T-cell (primary cell): Measurements from ENCODE around the gene USP14. TPM values are rescaled to one million over a fixed set of nuclear protein-coding genes. Genes with fewer than 3 reads are reported as not detected.
"Not testable (repeated sequence)": the region's sequence is repeated elsewhere in the genome, so short reads cannot be mapped to it uniquely, and the experiment has no call there.

Experiments
- ATAC-seq, 4 experiments: fragments of 200-7000 bp in 3 of 4; fragments of 150-1000 bp in 1 of 4; cut with Tn5 transposase; replicated peaks in 1 of 4; 1 replicate in 3 of 4; 2 replicates in 1 of 4; pipeline ENCODE4 v1.10.0; 2021; ENCODE audit warnings: moderate library complexity in 3 of 4, mild to moderate bottlenecking in 2 of 4, moderate number of reproducible peaks in 1 of 4
- CTCF ChIA-PET, 2 donors: fragments of 300-600 bp; sonication (Branson Sonifier 250); formaldehyde crosslinking; loops; one replicate each; lab custom pipeline; 2022; ENCODE audit warnings: antibody characterized with exemption in 2 of 2; lab: Charles Lee
- POLR2A ChIA-PET, 2 donors: fragments of 300-600 bp; sonication (Branson Sonifier 250); formaldehyde crosslinking; loops; one replicate each; lab custom pipeline; 2022; ENCODE audit warnings: antibody characterized with exemption in 2 of 2; lab: Charles Lee
- DNase-seq, 35 experiments: peaks; one replicate each; pipeline versions ENCODE4 v3.0.0 to v3.0.0-alpha.2; 2013 to 2023
- H3K27ac ChIP-seq: one replicate; pipeline ENCODE4 v1.5.1; 2013; ENCODE audit warnings: low read length
- H3K27me3 ChIP-seq, 2 experiments: replicated peaks in 1 of 2; 1 replicate in 1 of 2; 2 replicates in 1 of 2; pipeline versions ENCODE4 v1.6.1 to v1.7.0; 2013; ENCODE audit warnings: low read length in 1 of 2, mixed read lengths in 1 of 2; ENCODE audit not compliant: control insufficient read depth in 2 of 2, insufficient read depth in 2 of 2; ENCODE audit errors: extremely low read depth in 1 of 2
- H3K36me3 ChIP-seq, 2 donors: 1 replicate in 1 of 2; 2 replicates in 1 of 2; pipeline versions ENCODE4 v1.6.1 to v1.7.0; 2013; ENCODE audit warnings: low read length in 1 of 2; ENCODE audit not compliant: control insufficient read depth in 2 of 2, insufficient read depth in 1 of 2; ENCODE audit errors: extremely low read depth in 1 of 2
- H3K4me1 ChIP-seq, 2 experiments: 1 replicate in 1 of 2; 2 replicates in 1 of 2; pipeline versions ENCODE4 v1.6.1 to v1.7.0; 2013; ENCODE audit warnings: low read length in 2 of 2, mixed read lengths in 1 of 2; ENCODE audit not compliant: insufficient read depth in 2 of 2, control insufficient read depth in 1 of 2; ENCODE audit errors: extremely low read depth in 1 of 2
- H3K4me3 ChIP-seq, 2 donors: 1 replicate in 1 of 2; 2 replicates in 1 of 2; pipeline versions ENCODE4 v1.5.1 to v1.7.0; 2013; ENCODE audit warnings: mild to moderate bottlenecking in 2 of 2, low read length in 1 of 2, moderate library complexity in 1 of 2; ENCODE audit not compliant: control insufficient read depth in 1 of 2; ENCODE audit errors: extremely low read depth in 1 of 2
- H3K9me3 ChIP-seq: 2 replicates; pipeline ENCODE4 v1.7.0; 2013
- H3K27ac Mint-ChIP-seq, 2 donors: one replicate each; pipeline ENCODE4 v1.8.0; 2020 to 2021; ENCODE audit warnings: mild to moderate bottlenecking in 2 of 2, mixed read lengths in 2 of 2
- H3K27me3 Mint-ChIP-seq, 2 donors: one replicate each; pipeline ENCODE4 v1.8.0; 2021 to 2022; ENCODE audit warnings: mixed read lengths in 2 of 2
- H3K36me3 Mint-ChIP-seq: one replicate; pipeline ENCODE4 v1.8.0; 2021; ENCODE audit warnings: mixed read lengths
- H3K4me1 Mint-ChIP-seq, 3 donors: one replicate each; pipeline ENCODE4 v1.8.0; 2020 to 2022; ENCODE audit warnings: mixed read lengths in 3 of 3, mild to moderate bottlenecking in 1 of 3
- H3K4me3 Mint-ChIP-seq, 3 donors: one replicate each; pipeline ENCODE4 v1.8.0; 2020 to 2022; ENCODE audit warnings: mild to moderate bottlenecking in 3 of 3, mixed read lengths in 3 of 3, moderate library complexity in 3 of 3
- H3K9me3 Mint-ChIP-seq, 3 donors: one replicate each; pipeline ENCODE4 v1.8.0; 2020 to 2022; ENCODE audit warnings: mixed read lengths in 3 of 3
- WGBS: methylation state at CpG from one replicate; pipeline ENCODE4 v1.1.5; 2013; ENCODE audit warnings: missing lambda C conversion rate; ENCODE audit not compliant: insufficient coverage; 5-methylcytosine and 5-hydroxymethylcytosine counted together
- total RNA-seq, 35 experiments: library from RNA in 6 of 35; stranded (reverse) in 6 of 35; fragments of 120-200 nt in 1 of 35; gene quantifications; one replicate each; pipeline versions ENCODE4 v1.2.1 to v1.2.4 and lab custom pipeline; 2013 to 2026

The USP14 gene
- total RNA-seq, 5 donors from 2014 or later (not counting 1 experiment from before 2014, with no cell fraction given), result 36.8 to 48.0 (median 38.0) TPM

DNA sequence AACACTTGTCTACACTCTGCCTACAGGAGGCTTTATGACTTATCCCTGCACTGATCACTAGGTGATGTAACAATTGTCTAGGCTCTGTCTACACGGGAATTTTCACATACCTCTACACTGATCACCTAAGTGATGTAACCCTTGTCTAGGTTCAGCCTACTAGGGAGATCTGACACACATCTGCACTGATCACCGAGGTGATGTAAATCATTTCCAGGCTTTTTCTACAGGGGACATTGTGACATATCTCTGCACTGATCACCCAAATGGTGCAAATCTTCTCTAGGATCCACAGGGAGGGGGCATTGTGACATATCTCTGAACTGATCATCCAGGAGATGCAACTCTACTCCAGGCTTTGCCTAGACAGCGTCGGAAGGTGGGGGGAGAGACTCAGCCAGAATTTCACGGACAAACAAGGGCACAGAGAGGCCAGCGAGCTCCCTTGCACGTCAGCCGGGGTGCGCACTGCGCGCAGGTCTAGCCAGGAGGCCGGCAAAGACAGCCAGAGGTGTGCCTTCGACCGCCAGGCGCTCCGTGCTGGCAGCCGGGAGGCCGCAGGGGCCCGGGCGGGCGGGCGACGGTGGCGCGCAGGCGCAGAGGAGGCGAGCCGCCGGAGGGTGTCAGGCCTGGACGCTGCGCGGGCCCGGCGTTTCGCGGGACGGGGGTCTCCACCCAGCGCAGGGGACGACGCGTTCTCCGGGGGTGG is 46.9 kb upstream of the USP14 start:
- POLR2A ChIA-PET, result no interaction called here
- H3K4me1 ChIP-seq, result peaks cover 0 to 4% of the 10 kb centered on the region in 2 experiments
- CTCF ChIA-PET, result no interaction called here
- H3K4me1 Mint-ChIP-seq, result peaks cover 10% of the 10 kb centered on the region in 3 donors
- peak overlapping the region; percentile 86 to 88 for H3K27ac Mint-ChIP-seq
- H3K9me3 Mint-ChIP-seq, result peaks cover 24 to 32% (median 25%) of the 10 kb centered on the region in 3 donors
- H3K27me3 Mint-ChIP-seq, result peaks cover 0 to 8% of the 10 kb centered on the region in 2 donors
- DNase-seq (peak in 34 of 35 experiments; percentile 21 to 80 (median 60)), ATAC-seq (peak; percentile 21 to 77 (median 62))
- peak overlapping the region; percentile 35 to 45 for H3K4me3 ChIP-seq
- peak overlapping the region; percentile 79 for H3K27ac ChIP-seq
- H3K9me3 ChIP-seq, result peaks cover 2% of the 10 kb centered on the region
- peaks cover 3% of the 10 kb centered on the region for H3K36me3 Mint-ChIP-seq
- H3K36me3 ChIP-seq, result no peaks in the 10 kb centered on the region
- WGBS, result 9% methylated on average over 17 of the region's 42 CpGs
- no peaks in the 10 kb centered on the region for H3K27me3 ChIP-seq
- peak overlapping the region; percentile 77 to 83 (median 82) for H3K4me3 Mint-ChIP-seq

DNA sequence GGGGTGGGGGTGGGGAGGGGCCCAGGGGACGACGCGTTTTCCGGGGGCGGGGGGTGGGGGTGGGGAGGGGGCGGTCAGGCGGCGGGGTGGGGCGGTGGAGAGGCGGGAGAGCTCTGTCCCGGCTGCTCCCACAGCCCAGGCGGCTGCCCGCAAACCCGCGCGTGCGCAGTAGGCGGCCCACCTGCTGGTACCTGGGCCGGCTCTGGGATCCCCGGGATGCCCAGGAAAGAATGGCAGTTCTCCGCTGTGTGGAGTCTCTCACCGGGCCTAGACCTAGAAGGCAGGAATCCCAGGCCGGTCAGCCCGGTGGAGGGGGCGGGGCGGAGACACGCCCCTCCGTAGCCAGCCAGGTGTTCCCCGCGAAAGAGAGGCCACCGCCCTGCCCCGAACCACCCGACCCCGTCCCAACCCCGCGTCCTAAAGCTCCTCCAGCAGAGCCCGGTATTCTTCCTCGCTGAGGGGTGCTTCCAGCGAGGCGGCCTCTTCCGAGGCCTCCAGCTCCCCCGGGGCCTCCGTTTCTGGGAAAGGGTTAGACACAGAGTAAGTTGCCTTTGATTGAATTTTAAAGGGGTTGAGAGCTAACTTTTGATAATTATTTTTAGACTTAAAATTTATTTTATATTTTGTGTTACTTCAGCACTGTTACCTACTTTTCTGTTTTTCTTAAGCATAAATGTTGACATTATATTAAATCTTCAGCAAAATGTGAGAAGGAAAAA is 46.2 kb upstream of the USP14 start:
- CTCF ChIA-PET, result not testable (repeated sequence)

DNA sequence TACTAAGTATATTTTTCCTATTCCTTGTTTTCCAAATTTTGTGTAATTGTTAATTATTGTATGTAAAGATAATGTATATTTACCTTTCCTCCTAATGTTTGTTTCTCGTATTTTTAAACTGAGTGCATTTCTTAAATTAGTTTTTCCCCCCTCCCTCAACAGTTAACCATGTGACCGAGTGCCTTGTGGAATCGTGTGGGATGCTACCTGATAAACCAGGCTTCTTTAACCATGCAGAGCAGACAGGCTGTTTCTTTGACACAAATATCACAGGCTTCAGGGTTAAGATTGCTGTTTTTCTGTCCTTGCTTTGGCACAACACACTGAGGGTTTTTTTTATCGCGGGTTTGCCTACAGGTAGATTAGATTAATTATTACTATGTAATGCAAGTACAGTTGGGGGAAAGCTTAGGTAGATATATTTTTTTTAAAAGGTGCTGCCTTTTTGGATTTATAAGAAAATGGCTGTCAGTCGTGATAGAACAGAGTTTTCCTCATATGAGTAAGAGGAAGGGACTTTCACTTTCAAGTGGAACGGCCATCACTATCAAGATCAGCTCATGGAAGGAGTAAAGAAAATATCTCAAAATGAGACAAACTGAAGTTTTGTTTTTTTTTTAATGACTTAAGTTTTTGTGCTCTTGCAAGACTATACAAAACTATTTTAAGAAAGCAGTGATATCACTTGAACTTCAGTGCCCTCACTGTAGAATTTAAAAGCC is 37.7 kb upstream of the USP14 start:
- H3K4me3 Mint-ChIP-seq, H3K27me3 Mint-ChIP-seq, DNase-seq, H3K27ac Mint-ChIP-seq, CTCF ChIA-PET, H3K36me3 ChIP-seq, H3K4me3 ChIP-seq, H3K9me3 Mint-ChIP-seq, POLR2A ChIA-PET, H3K4me1 Mint-ChIP-seq, H3K27me3 ChIP-seq, ATAC-seq, H3K9me3 ChIP-seq, H3K36me3 Mint-ChIP-seq, H3K4me1 ChIP-seq, H3K27ac ChIP-seq: not testable (repeated sequence)
- no CpG with 5 or more reads among the region's 7 CpGs for WGBS

More for the DNA sequence above, 46.2 kb upstream of the USP14 start:
- H3K9me3 ChIP-seq, POLR2A ChIA-PET, H3K36me3 Mint-ChIP-seq, H3K27me3 ChIP-seq, H3K27me3 Mint-ChIP-seq, H3K27ac ChIP-seq, H3K4me1 ChIP-seq, H3K36me3 ChIP-seq, H3K27ac Mint-ChIP-seq: not testable (repeated sequence)
- 54% methylated on average over 5 of the region's 43 CpGs for WGBS
- ATAC-seq (peak in 1 of 4 experiments; percentile 25), DNase-seq (peak in 5 of 35 experiments; percentile 6 to 45 (median 17))
- peaks cover 21 to 27% (median 23%) of the 10 kb centered on the region in 3 donors for H3K9me3 Mint-ChIP-seq
- peaks cover 10% of the 10 kb centered on the region in 3 donors for H3K4me1 Mint-ChIP-seq
- H3K4me3 ChIP-seq, result peak overlapping the region in 1 of 2 donors; percentile 21
- peak overlapping the region in 2 of 3 donors; percentile 38 to 57 for H3K4me3 Mint-ChIP-seq

GRCh38 chr18:135045-135444 is 23.3 kb upstream of the USP14 start:
- Mint-ChIP-seq H3K4me3 (no peak overlapping the region), H3K4me1 (peaks cover 0 to 11% (median 11%) of the 10 kb centered on the region in 3 donors), H3K36me3 (no peaks in the 10 kb centered on the region), H3K27me3 (peaks cover 0 to 1% of the 10 kb centered on the region in 2 donors), H3K9me3 (peaks cover 0 to 3% (median 0%) of the 10 kb centered on the region in 3 donors), H3K27ac (no peak overlapping the region)
- H3K27ac ChIP-seq, result no peak overlapping the region
- H3K27me3 ChIP-seq, result no peaks in the 10 kb centered on the region
- H3K4me1 ChIP-seq, result peaks cover 0 to 6% of the 10 kb centered on the region in 2 experiments
- no peaks in the 10 kb centered on the region for H3K9me3 ChIP-seq
- H3K36me3 ChIP-seq, result no peaks in the 10 kb centered on the region
- ChIA-PET POLR2A (no interaction called here), CTCF (no interaction called here)
- 29% methylated on average over 1 of the region's 1 CpG for WGBS
- DNase-seq (no peak), ATAC-seq (no peak)
- no peak overlapping the region for H3K4me3 ChIP-seq

- WGBS, result 92% methylated on average over 2 of the region's 7 CpGs
- no peaks in the 10 kb centered on the region for H3K9me3 Mint-ChIP-seq
- no peaks in the 10 kb centered on the region for H3K36me3 Mint-ChIP-seq
- Histone ChIP-seq H3K27ac (no peak overlapping the region), H3K27me3 (no peaks in the 10 kb centered on the region), H3K4me3 (no peak overlapping the region), H3K36me3 (no peaks in the 10 kb centered on the region), H3K9me3 (no peaks in the 10 kb centered on the region), H3K4me1 (peaks cover 0 to 6% of the 10 kb centered on the region in 2 experiments)
- peaks cover 0 to 11% (median 11%) of the 10 kb centered on the region in 3 donors for H3K4me1 Mint-ChIP-seq
- H3K27me3 Mint-ChIP-seq, result peaks cover 1 to 6% of the 10 kb centered on the region in 2 donors
- no peak overlapping the region for H3K4me3 Mint-ChIP-seq
- POLR2A ChIA-PET, result interaction anchor here in 1 of 2 donors (0.7 kb wide), 1 partner anchor 19 kb away, joined by 3 read pairs; no protein-coding TSS in a partner anchor
- ATAC-seq, result peak in 3 of 4 experiments; percentile 76 to 84 (median 81)
- H3K27ac Mint-ChIP-seq, result peak overlapping the region; percentile 7 to 64
- CTCF ChIA-PET, result interaction anchor here (0.6 kb wide), 2 partner anchors 503 to 522 kb away, joined by 4 read pairs; no protein-coding TSS in a partner anchor
- DNase-seq, result peak in 33 of 35 experiments; percentile 6 to 63 (median 34)
Observed at GRCh38 chr18:136433-136832, 21.9 kb upstream of the USP14 start.

- ATAC-seq (no peak), DNase-seq (no peak)
- Mint-ChIP-seq H3K4me3 (no peak overlapping the region), H3K4me1 (peaks cover 0 to 11% (median 11%) of the 10 kb centered on the region in 3 donors), H3K9me3 (no peaks in the 10 kb centered on the region), H3K27ac (no peak overlapping the region), H3K36me3 (no peaks in the 10 kb centered on the region), H3K27me3 (peaks cover 8 to 11% of the 10 kb centered on the region in 2 donors)
- Histone ChIP-seq H3K4me3 (no peak overlapping the region), H3K27me3 (no peaks in the 10 kb centered on the region), H3K9me3 (no peaks in the 10 kb centered on the region), H3K36me3 (no peaks in the 10 kb centered on the region), H3K4me1 (peaks cover 0 to 6% of the 10 kb centered on the region in 2 experiments), H3K27ac (no peak overlapping the region)
- WGBS, result 86% methylated on average over 1 of the region's 5 CpGs
- ChIA-PET POLR2A (no interaction called here), CTCF (no interaction called here)
Observed at GRCh38 chr18:137327-137726, 21.0 kb upstream of the USP14 start.
